GM19463 (cell line): ENCODE measurements around the gene MS4A12.
"Not testable (repeated sequence)": the region's sequence is repeated elsewhere in the genome, so short reads cannot be mapped to it uniquely, and the experiment has no call there.

Experiments used
- ATAC-seq: cut with Tn5 transposase; IDR thresholded peaks from one replicate; pipeline ENCODE4 v1.9.1; 2021; ENCODE audit warnings: mild to moderate bottlenecking, moderate library complexity; ENCODE audit not compliant: unreplicated experiment

Gene MS4A12, protein sequence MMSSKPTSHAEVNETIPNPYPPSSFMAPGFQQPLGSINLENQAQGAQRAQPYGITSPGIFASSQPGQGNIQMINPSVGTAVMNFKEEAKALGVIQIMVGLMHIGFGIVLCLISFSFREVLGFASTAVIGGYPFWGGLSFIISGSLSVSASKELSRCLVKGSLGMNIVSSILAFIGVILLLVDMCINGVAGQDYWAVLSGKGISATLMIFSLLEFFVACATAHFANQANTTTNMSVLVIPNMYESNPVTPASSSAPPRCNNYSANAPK

DNA sequence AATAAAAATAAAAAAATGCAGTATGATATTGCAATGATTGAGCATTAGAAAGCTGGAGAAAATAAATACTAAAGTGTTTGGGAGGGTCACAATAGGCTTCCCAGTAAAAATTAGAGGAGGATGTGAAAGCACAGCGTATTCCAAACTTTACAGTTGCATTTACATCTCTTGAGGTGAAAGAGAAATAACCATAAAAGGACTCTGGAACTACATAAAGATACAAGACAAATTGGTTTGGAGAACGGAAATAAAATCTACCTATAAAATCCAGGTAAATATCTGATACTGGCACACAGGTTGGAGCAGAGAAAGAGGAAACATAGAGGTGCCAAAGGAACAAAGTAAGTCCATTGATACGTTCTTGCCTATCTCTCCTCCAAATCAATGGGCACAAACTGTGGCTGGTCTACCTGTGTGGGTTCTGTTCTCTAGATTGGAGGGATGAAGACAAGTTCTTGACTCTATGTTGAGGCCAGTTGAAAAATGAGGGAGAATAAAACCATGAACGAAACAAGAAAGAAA lies at the start of gene MS4A12:
Gene MS4A12 (plus strand): TSS at position 291 of the 522 bp plus-strand sequence. CDS start 4,541 bp downstream, outside the sequence.
- no peak for ATAC-seq

GRCh38 chr11:60447070-60447469 lies 45.5 kb upstream of the MS4A12 start:
- no peak for ATAC-seq

- ATAC-seq, result no peak
These were observed 44.7 kb upstream of the MS4A12 start for GRCh38 chr11:60447846-60448245.

DNA sequence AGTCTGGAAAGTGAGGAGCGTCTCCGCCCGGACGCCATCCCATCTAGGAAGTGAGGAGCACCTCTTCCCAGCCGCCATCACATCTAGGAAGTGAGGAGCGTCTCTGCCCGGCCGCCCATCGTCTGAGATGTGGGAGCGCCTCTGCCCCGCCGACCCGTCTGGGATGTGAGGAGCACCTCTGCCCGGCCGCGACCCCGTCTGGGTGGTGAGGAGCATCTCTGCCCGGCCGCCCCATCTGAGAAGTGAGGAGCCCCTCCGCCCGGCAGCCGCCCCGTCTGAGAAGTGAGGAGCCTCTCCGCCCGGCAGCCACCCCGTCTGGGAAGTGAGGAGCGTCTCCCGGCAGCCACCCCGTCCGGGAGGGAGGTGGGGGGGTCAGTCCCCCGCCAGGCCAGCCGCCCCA lies 41.4 kb upstream of the MS4A12 start:
- ATAC-seq, result not testable (repeated sequence)

DNA sequence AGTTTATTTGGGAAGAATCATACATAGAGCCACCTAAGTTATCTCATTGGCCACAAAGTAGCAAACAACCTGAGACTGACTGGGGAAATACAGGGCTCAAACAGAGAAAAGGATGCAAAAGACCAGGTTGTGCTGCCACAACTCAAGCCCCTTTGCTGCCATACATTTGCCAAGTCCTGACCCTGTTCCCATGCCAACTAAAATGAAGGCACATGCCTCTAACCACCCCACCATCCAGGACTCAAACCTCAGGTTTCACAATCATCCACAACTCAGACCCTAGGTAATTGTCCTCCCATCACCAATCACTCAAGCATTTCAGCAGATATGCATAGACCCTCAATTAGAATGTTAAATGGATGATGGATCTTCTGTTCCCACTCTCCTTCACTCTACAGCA lies 38.4 kb upstream of the MS4A12 start:
- no peak for ATAC-seq

DNA sequence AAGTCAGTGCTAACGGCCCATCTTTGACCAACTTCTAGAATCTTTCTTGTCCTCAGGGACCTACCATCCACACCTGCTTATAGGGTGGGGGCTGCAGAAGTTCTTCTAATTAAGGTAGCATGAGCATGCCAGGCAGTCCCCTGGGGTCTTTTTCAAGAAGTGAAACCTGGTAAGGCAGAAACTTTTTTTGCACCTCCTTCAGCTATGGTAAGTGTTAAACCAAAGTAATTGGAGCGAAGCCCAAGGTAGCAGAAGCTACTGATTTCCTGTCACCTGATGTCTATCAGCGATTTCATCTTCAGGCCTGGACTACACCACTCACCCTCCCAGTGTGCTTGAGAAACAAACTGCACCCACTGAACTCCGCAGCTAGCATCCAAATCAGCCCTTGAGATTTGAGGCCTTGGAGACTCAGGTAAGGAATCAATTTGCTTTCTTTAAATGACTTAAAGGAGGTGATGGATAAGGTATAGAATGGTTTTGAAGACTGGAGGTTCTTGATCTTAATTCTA lies 37.0 kb upstream of the MS4A12 start, which contains the start of gene MS4A1:
Gene MS4A1 (plus strand): TSS at position 317 of the 512 bp plus-strand sequence. CDS start 6,528 bp downstream, outside the sequence.
- peak; percentile 82 for ATAC-seq

DNA sequence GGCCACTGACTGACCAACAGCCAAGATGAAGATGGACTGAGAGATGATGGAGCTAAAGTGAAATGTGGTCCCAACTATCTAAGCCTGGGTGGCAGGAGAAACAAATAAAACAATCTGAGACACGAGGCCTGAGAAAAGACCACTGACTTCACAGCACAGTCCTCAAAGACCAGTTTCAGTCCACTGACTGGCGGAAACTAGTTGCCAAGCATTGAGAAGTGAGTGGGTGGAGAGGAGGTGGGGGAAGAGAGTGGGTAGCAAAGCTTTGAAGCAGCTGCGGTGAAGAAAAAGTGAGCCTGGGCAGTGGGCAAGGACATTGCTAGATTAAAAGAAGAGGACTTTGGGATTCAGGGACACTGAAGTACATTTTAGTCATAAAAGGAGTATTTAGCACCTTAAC lies 35.0 kb upstream of the MS4A12 start:
- ATAC-seq, result peak; percentile 36

GRCh38 chr11:60459345-60459744 lies 33.2 kb upstream of the MS4A12 start:
- ATAC-seq, result no peak

DNA sequence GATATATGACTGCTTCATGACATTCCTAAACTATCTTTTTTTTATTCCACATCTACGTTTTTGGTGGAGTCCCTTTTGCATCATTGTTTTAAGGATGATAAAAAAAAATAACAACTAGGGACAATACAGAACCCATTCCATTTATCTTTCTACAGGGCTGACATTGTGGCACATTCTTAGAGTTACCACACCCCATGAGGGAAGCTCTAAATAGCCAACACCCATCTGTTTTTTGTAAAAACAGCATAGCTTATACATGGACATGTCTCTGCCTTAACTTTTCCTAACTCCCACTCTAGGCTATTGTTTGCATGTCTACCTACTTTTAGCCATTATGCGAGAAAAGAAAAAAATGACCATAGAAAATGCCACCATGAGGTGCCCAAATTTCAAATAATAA lies 23.7 kb upstream of the MS4A12 start:
- no peak for ATAC-seq

- no peak for ATAC-seq
These were observed 22.9 kb upstream of the MS4A12 start for GRCh38 chr11:60469723-60470122.

DNA sequence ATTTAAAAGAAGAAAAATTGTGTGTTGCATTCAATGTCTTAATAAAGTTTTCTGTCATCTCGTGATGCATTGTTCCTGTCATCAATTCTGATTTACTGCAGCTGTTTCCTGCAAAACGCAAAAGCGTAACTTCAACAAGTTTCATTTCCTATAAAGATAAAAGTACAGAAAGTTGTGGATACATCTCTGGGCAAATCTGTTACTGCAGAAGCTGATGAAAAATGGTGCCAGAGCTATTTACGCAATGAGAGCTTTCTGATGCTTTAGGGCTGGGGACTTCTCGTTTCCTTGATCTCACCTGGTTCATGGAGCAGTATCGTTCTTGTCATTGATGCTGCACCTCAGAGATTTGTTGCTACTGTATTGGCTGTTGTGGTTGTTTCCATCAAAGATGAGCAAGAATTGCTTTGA lies 15.5 kb upstream of the MS4A12 start:
- no peak for ATAC-seq

DNA sequence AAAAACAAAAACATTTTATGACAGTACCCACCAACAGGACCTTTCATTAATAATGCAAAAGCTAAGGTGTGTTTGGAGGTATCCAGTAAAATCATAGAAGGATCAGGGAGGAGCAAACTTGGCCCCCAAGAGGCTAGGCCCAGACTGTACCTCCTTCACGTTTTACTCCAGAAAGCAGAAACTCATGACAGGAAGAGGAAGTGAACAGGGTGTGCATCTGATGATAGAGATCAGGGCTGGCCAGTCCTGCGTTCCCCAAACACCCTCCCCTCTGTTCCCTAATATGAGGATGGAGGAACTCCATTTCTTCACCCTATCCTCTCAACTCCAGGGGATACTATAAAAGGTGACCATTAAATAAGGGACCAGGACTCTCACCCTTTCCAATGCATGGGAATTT lies 10.2 kb upstream of the MS4A12 start:
- ATAC-seq, result no peak

- peak; percentile 100 for ATAC-seq
These were observed 6.6 kb upstream of the MS4A12 start for GRCh38 chr11:60485987-60486386.

- no peak for ATAC-seq
These were observed 876 bp downstream of the MS4A12 start for GRCh38 chr11:60493454-60493853.

GRCh38 chr11:60498399-60498798 lies 5.8 kb downstream of the MS4A12 start:
- no peak for ATAC-seq

- no peak for ATAC-seq
These were observed 6.3 kb downstream of the MS4A12 start for GRCh38 chr11:60498853-60499252.

DNA sequence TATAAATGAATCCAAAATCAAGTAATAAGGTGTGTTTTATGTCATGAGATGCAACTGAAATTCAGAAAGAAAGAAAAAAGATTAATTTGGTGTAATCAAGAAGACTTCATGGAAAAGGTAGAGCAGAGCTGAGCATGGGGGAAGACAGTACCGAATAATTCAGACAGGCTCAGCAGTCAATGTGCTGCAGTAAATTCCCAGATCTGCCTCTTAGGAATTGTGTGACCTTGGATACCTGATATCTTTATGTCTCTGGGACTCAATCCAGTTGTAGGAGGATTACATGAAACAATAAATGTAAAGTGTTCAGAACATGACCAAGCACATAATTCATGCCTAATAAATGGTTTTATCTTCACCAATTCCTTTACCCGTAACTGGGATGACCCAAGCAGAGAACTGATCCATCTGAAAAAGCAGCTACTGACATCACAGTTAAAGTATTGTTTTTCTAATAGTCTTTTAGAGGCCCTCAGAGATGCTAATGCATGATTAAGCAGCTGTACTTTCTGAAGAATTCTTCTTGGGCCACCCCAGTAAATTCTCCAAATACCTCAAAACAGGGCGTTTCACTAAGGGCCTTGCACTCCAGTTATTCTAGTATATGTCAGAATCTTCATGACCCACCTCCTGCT lies 7.8 kb downstream of the MS4A12 start:
- ATAC-seq, result no peak

- no peak for ATAC-seq
These were observed 9.7 kb downstream of the MS4A12 start for GRCh38 chr11:60502221-60502775.

DNA sequence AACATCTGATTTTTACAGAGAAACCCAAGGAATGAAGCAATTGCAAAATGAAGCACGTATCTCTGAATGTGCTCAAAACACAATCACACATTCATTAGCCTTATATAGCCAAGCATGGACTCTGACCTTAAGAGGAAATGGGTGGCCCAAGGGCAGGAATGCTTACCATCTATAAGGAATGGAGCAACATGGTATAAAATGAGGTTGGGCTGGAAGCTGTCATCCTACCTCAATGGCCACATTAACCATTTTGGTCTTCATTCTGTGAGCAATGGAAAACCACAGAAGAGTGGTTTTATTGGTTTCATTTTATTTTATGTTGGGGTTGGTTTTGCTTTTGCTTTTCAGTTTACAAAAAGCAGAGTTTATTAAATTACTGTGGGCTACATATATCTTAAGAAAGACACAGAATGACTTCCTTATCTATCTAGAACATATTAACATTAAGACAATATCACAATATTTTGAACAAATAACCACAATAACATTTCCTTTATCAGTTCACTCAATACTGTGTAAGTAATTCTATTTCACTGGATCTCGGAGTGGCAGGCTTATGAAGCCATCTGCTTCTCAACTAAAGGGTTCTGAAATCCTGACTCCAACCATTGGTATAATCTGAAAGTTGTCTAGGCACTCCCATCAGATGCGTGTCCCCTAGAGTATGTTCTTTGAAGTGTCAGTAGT lies 11.8 kb downstream of the MS4A12 start:
- no peak for ATAC-seq

GRCh38 chr11:60509609-60510008 lies 17.0 kb downstream of the MS4A12 start:
- not testable (repeated sequence) for ATAC-seq

- not testable (repeated sequence) for ATAC-seq
These were observed 17.6 kb downstream of the MS4A12 start for GRCh38 chr11:60510209-60510608.
